Urothelium cell line (cell line): ENCODE data around the gene RBM15.

Experiments
- DNase-seq: peaks from one replicate; pipeline ENCODE4 v3.0.0; 2011; ENCODE audit warnings: low spot score, mixed read lengths
- FAIRE-seq: peaks from 2 replicates; lab custom pipeline; 2011; peaks lifted over from hg19 to GRCh38; lab: Jason Lieb, UNC

The RBM15 gene

GRCh38 chr1:110320168-110320518, 19.0 kb upstream of the RBM15 start:
- DNase-seq: no peak
- FAIRE-seq: no peak

- no peak for FAIRE-seq
- no peak for DNase-seq
Observed at GRCh38 chr1:110321045-110321444, 18.1 kb upstream of the RBM15 start.

GRCh38 chr1:110321846-110322245, 17.3 kb upstream of the RBM15 start:
- DNase-seq (no peak), FAIRE-seq (no peak)

- no peak for DNase-seq
- no peak for FAIRE-seq
Observed at GRCh38 chr1:110324667-110325066, 14.5 kb upstream of the RBM15 start.

- no peak for DNase-seq
- FAIRE-seq: no peak
Observed at GRCh38 chr1:110326826-110327225, 12.4 kb upstream of the RBM15 start.

GRCh38 chr1:110328274-110328673, 10.9 kb upstream of the RBM15 start:
- FAIRE-seq (no peak), DNase-seq (no peak)

GRCh38 chr1:110328700-110329099, 10.5 kb upstream of the RBM15 start:
- DNase-seq (no peak), FAIRE-seq (no peak)

GRCh38 chr1:110335265-110335664, 3.9 kb upstream of the RBM15 start:
- no peak for FAIRE-seq

GRCh38 chr1:110336300-110337039, 2.7 kb upstream of the RBM15 start:
- FAIRE-seq (no peak), DNase-seq (no peak)

More at GRCh38 chr1:110335265-110335664, 3.9 kb upstream of the RBM15 start:
- DNase-seq: no peak

GRCh38 chr1:110337704-110338308, 1.4 kb upstream of the RBM15 start:
- no peak for FAIRE-seq

GRCh38 chr1:110338309-110338885, 780 bp upstream of the RBM15 start:
- peak; percentile 9 for FAIRE-seq
- DNase-seq: peak; percentile 97

More at GRCh38 chr1:110337704-110338308, 1.4 kb upstream of the RBM15 start:
- peak; percentile 50 for DNase-seq

GRCh38 chr1:110339407-110340206, 430 bp downstream of the RBM15 start:
- FAIRE-seq (no peak), DNase-seq (peak; percentile 56)

GRCh38 chr1:110340207-110340468, 961 bp downstream of the RBM15 start:
- no peak for FAIRE-seq
- DNase-seq: no peak

- no peak for DNase-seq
- no peak for FAIRE-seq
Observed at GRCh38 chr1:110341146-110341871, 2.1 kb downstream of the RBM15 start.

GRCh38 chr1:110341872-110342331, 2.7 kb downstream of the RBM15 start:
- no peak for FAIRE-seq
- no peak for DNase-seq

- FAIRE-seq (no peak), DNase-seq (no peak)
Observed at GRCh38 chr1:110343249-110343648, 4.1 kb downstream of the RBM15 start.

- FAIRE-seq: no peak
Observed at GRCh38 chr1:110344152-110344551, 5.0 kb downstream of the RBM15 start.

GRCh38 chr1:110345480-110345879, 6.3 kb downstream of the RBM15 start:
- DNase-seq: no peak
- no peak for FAIRE-seq

More at GRCh38 chr1:110344152-110344551, 5.0 kb downstream of the RBM15 start:
- no peak for DNase-seq

- FAIRE-seq (no peak), DNase-seq (no peak)
Observed at GRCh38 chr1:110346690-110347089, 7.5 kb downstream of the RBM15 start.

GRCh38 chr1:110347182-110347893, 8.2 kb downstream of the RBM15 start:
- peak; percentile 74 for FAIRE-seq

More at GRCh38 chr1:110347182-110347893, 8.2 kb downstream of the RBM15 start:
- DNase-seq: no peak
